Activated naive CD8-positive, alpha-beta T cell treated with anti-CD3 and anti-CD28 coated beads for 36 hours (primary cell): Measurements from ENCODE around the gene BBX. TPM values are rescaled to one million over a fixed set of nuclear protein-coding genes. Genes with fewer than 3 reads are reported as not detected.

Experiments used
- DNase-seq: peaks from one replicate; pipeline ENCODE4 v3.0.0; 2021
- H3K27ac Mint-ChIP-seq: one replicate; pipeline ENCODE4 v1.8.0; 2022; ENCODE audit warnings: mild to moderate bottlenecking, moderate library complexity, mixed read lengths
- H3K27me3 Mint-ChIP-seq: one replicate; pipeline ENCODE4 v1.8.0; 2022; ENCODE audit warnings: mild to moderate bottlenecking, mixed read lengths
- H3K36me3 Mint-ChIP-seq: one replicate; pipeline ENCODE4 v1.8.0; 2021; ENCODE audit warnings: mild to moderate bottlenecking, mixed read lengths
- H3K4me1 Mint-ChIP-seq: one replicate; pipeline ENCODE4 v1.8.0; 2021; ENCODE audit warnings: mixed read lengths
- H3K4me3 Mint-ChIP-seq: one replicate; pipeline ENCODE4 v1.8.0; 2022; ENCODE audit warnings: mild to moderate bottlenecking, moderate library complexity, mixed read lengths
- H3K9me3 Mint-ChIP-seq: one replicate; pipeline ENCODE4 v1.8.0; 2022; ENCODE audit warnings: mixed read lengths
- total RNA-seq, 2 experiments: library from RNA; stranded (reverse); gene quantifications; one replicate each; pipeline ENCODE4 v1.2.3, GENCODE V29; 2021

BBX gene
- total RNA-seq, 2 experiments from 2014 or later, result 41.8 to 42.4 TPM

GRCh38 chr3:107637416-107638183, 114.8 kb downstream of the BBX start:
- Mint-ChIP-seq H3K27me3 (no peaks in the 10 kb centered on the region), H3K9me3 (no peaks in the 10 kb centered on the region), H3K4me3 (no peak overlapping the region), H3K36me3 (peaks cover 3% of the 10 kb centered on the region), H3K4me1 (peaks cover 25% of the 10 kb centered on the region), H3K27ac (no peak overlapping the region)
- no peak for DNase-seq

GRCh38 chr3:107641572-107642307, 119.0 kb downstream of the BBX start:
- no peaks in the 10 kb centered on the region for H3K27me3 Mint-ChIP-seq
- H3K4me3 Mint-ChIP-seq, result no peak overlapping the region
- no peak overlapping the region for H3K27ac Mint-ChIP-seq
- no peaks in the 10 kb centered on the region for H3K36me3 Mint-ChIP-seq
- peaks cover 25% of the 10 kb centered on the region for H3K4me1 Mint-ChIP-seq
- DNase-seq, result no peak
- no peaks in the 10 kb centered on the region for H3K9me3 Mint-ChIP-seq

- no peak for DNase-seq
- H3K4me3 Mint-ChIP-seq, result no peak overlapping the region
- H3K27ac Mint-ChIP-seq, result no peak overlapping the region
- H3K9me3 Mint-ChIP-seq, result no peaks in the 10 kb centered on the region
- H3K27me3 Mint-ChIP-seq, result no peaks in the 10 kb centered on the region
- H3K4me1 Mint-ChIP-seq, result peaks cover 25% of the 10 kb centered on the region
- H3K36me3 Mint-ChIP-seq, result peaks cover 8% of the 10 kb centered on the region
Observed at GRCh38 chr3:107643038-107643883, 120.5 kb downstream of the BBX start.

GRCh38 chr3:107644631-107645030, 121.9 kb downstream of the BBX start:
- peaks cover 19% of the 10 kb centered on the region for H3K36me3 Mint-ChIP-seq
- no peak overlapping the region for H3K27ac Mint-ChIP-seq
- no peaks in the 10 kb centered on the region for H3K27me3 Mint-ChIP-seq
- no peak overlapping the region for H3K4me3 Mint-ChIP-seq
- no peak for DNase-seq
- H3K4me1 Mint-ChIP-seq, result peaks cover 23% of the 10 kb centered on the region
- H3K9me3 Mint-ChIP-seq, result no peaks in the 10 kb centered on the region

GRCh38 chr3:107650788-107651187, 128.0 kb downstream of the BBX start:
- Mint-ChIP-seq H3K36me3 (peaks cover 32% of the 10 kb centered on the region), H3K27ac (no peak overlapping the region), H3K4me1 (peaks cover 18% of the 10 kb centered on the region), H3K27me3 (no peaks in the 10 kb centered on the region), H3K9me3 (no peaks in the 10 kb centered on the region), H3K4me3 (no peak overlapping the region)
- no peak for DNase-seq

- Mint-ChIP-seq H3K27ac (no peak overlapping the region), H3K4me1 (peaks cover 16% of the 10 kb centered on the region), H3K27me3 (no peaks in the 10 kb centered on the region), H3K4me3 (no peak overlapping the region), H3K36me3 (peaks cover 32% of the 10 kb centered on the region), H3K9me3 (no peaks in the 10 kb centered on the region)
- no peak for DNase-seq
Observed at GRCh38 chr3:107651782-107652181, 129.0 kb downstream of the BBX start.

GRCh38 chr3:107654218-107654617, 131.5 kb downstream of the BBX start:
- H3K27ac Mint-ChIP-seq, result no peak overlapping the region
- H3K36me3 Mint-ChIP-seq, result peaks cover 17% of the 10 kb centered on the region
- H3K4me3 Mint-ChIP-seq, result no peak overlapping the region
- peaks cover 19% of the 10 kb centered on the region for H3K4me1 Mint-ChIP-seq
- H3K9me3 Mint-ChIP-seq, result no peaks in the 10 kb centered on the region
- DNase-seq, result no peak
- no peaks in the 10 kb centered on the region for H3K27me3 Mint-ChIP-seq

GRCh38 chr3:107657971-107658370, 135.2 kb downstream of the BBX start:
- Mint-ChIP-seq H3K4me3 (no peak overlapping the region), H3K9me3 (no peaks in the 10 kb centered on the region), H3K27me3 (no peaks in the 10 kb centered on the region), H3K4me1 (peaks cover 20% of the 10 kb centered on the region), H3K27ac (no peak overlapping the region), H3K36me3 (no peaks in the 10 kb centered on the region)
- DNase-seq, result no peak

- Mint-ChIP-seq H3K9me3 (no peaks in the 10 kb centered on the region), H3K36me3 (no peaks in the 10 kb centered on the region), H3K27me3 (no peaks in the 10 kb centered on the region), H3K27ac (no peak overlapping the region), H3K4me3 (no peak overlapping the region), H3K4me1 (peaks cover 17% of the 10 kb centered on the region)
- no peak for DNase-seq
Observed at GRCh38 chr3:107660306-107660976, 137.7 kb downstream of the BBX start.

- no peak overlapping the region for H3K4me3 Mint-ChIP-seq
- DNase-seq, result no peak
- peak overlapping the region; percentile 11 for H3K27ac Mint-ChIP-seq
- H3K9me3 Mint-ChIP-seq, result no peaks in the 10 kb centered on the region
- peaks cover 20% of the 10 kb centered on the region for H3K4me1 Mint-ChIP-seq
- H3K36me3 Mint-ChIP-seq, result no peaks in the 10 kb centered on the region
- H3K27me3 Mint-ChIP-seq, result no peaks in the 10 kb centered on the region
Observed at GRCh38 chr3:107661447-107662123, 138.8 kb downstream of the BBX start.

- Mint-ChIP-seq H3K27me3 (no peaks in the 10 kb centered on the region), H3K9me3 (no peaks in the 10 kb centered on the region), H3K27ac (no peak overlapping the region), H3K4me1 (peaks cover 20% of the 10 kb centered on the region), H3K36me3 (no peaks in the 10 kb centered on the region), H3K4me3 (no peak overlapping the region)
- DNase-seq, result no peak
Observed at GRCh38 chr3:107662124-107662507, 139.4 kb downstream of the BBX start.

- no peak for DNase-seq
- Mint-ChIP-seq H3K27ac (no peak overlapping the region), H3K9me3 (no peaks in the 10 kb centered on the region), H3K27me3 (no peaks in the 10 kb centered on the region), H3K4me3 (no peak overlapping the region), H3K4me1 (peaks cover 20% of the 10 kb centered on the region), H3K36me3 (no peaks in the 10 kb centered on the region)
Observed at GRCh38 chr3:107662586-107662985, 139.8 kb downstream of the BBX start.

GRCh38 chr3:107663266-107663665, 140.5 kb downstream of the BBX start:
- no peak for DNase-seq
- Mint-ChIP-seq H3K4me1 (peaks cover 23% of the 10 kb centered on the region), H3K9me3 (no peaks in the 10 kb centered on the region), H3K36me3 (no peaks in the 10 kb centered on the region), H3K27ac (no peak overlapping the region), H3K27me3 (no peaks in the 10 kb centered on the region), H3K4me3 (no peak overlapping the region)

- no peak overlapping the region for H3K27ac Mint-ChIP-seq
- H3K4me1 Mint-ChIP-seq, result peaks cover 30% of the 10 kb centered on the region
- no peak overlapping the region for H3K4me3 Mint-ChIP-seq
- no peak for DNase-seq
- H3K9me3 Mint-ChIP-seq, result no peaks in the 10 kb centered on the region
- H3K27me3 Mint-ChIP-seq, result no peaks in the 10 kb centered on the region
- H3K36me3 Mint-ChIP-seq, result no peaks in the 10 kb centered on the region
Observed at GRCh38 chr3:107664614-107665013, 141.9 kb downstream of the BBX start.
